Left lung (tissue), 10 donors: ENCODE measurements around the gene ENPP7. TPM values are rescaled to one million over a fixed set of nuclear protein-coding genes. Genes with fewer than 3 reads are reported as not detected.
A peak's percentile ranks its signal among the peaks of the same experiment; 100 is the strongest.

Source experiments
- ATAC-seq: fragments of 200-7000 bp; cut with Tn5 transposase; one replicate; pipeline ENCODE4 v1.9.1; 2020; ENCODE audit warnings: moderate library complexity
- DNase-seq, 4 donors: peaks; one replicate each; pipeline ENCODE4 v3.0.0-alpha.2; 2013 to 2020
- H3K27ac ChIP-seq, 2 donors: fragments of 200-600 bp; sonication (generic) in 1 of 2; one replicate each; pipeline versions ENCODE4 v1.5.0 to v1.8.0; 2020 to 2021
- H3K27me3 ChIP-seq, 2 donors: fragments of 200-600 bp; sonication (generic) in 1 of 2; one replicate each; pipeline versions ENCODE4 v1.5.0 to v1.8.0; 2020 to 2021
- H3K36me3 ChIP-seq, 2 donors: fragments of 200-600 bp; sonication (generic) in 1 of 2; one replicate each; pipeline versions ENCODE4 v1.5.0 to v1.8.0; 2020 to 2021
- H3K4me1 ChIP-seq, 2 donors: fragments of 200-600 bp; one replicate each; pipeline ENCODE4 v1.8.0; 2021
- H3K4me3 ChIP-seq, 2 donors: fragments of 200-600 bp; sonication (generic) in 1 of 2; one replicate each; pipeline versions ENCODE4 v1.5.0 to v1.8.0; 2020 to 2021; ENCODE audit warnings: mild to moderate bottlenecking in 1 of 2
- H3K9me3 ChIP-seq, 2 donors: fragments of 200-600 bp; sonication (generic) in 1 of 2; one replicate each; pipeline versions ENCODE4 v1.5.0 to v1.8.0; 2020 to 2021
- CTCF ChIP-seq, 2 donors: fragments of 200-600 bp; sonication (generic) in 1 of 2; IDR thresholded peaks; one replicate each; pipeline versions ENCODE4 v1.5.0 to v1.8.0; 2021; ENCODE audit warnings: antibody characterized with exemption in 2 of 2
- intact Hi-C, 2 donors: fragments of 100-400 bp; cut with DNase I; formaldehyde crosslinking; loops; one replicate each; pipeline versions ENCODE4 v1.11.2 to v1.14.2; 2022
- polyA plus RNA-seq, 6 donors: library from polyadenylated mRNA; unstranded; fragments of 120-200 nt; gene quantifications; one replicate each; pipeline ENCODE4 v1.2.1, GENCODE V29; 2013; ENCODE audit not compliant: insufficient read length in 6 of 6
- total RNA-seq, 2 donors: library from RNA; stranded (reverse); fragmentation: NEBNext Ultra II Directional; extraction: Animal tissue kit (Norgen Biotek cat#: 25700); gene quantifications; one replicate each; pipeline ENCODE4 v1.2.1, GENCODE V29; 2021
- donor health status: DM: no; HTN: yes; CAD: no.
- donor health status: DM: no; HTN: no; CAD: no.

Gene ENPP7
- total and polyA plus RNA-seq, 8 donors = 0.18 TPM; not detected in 7

DNA sequence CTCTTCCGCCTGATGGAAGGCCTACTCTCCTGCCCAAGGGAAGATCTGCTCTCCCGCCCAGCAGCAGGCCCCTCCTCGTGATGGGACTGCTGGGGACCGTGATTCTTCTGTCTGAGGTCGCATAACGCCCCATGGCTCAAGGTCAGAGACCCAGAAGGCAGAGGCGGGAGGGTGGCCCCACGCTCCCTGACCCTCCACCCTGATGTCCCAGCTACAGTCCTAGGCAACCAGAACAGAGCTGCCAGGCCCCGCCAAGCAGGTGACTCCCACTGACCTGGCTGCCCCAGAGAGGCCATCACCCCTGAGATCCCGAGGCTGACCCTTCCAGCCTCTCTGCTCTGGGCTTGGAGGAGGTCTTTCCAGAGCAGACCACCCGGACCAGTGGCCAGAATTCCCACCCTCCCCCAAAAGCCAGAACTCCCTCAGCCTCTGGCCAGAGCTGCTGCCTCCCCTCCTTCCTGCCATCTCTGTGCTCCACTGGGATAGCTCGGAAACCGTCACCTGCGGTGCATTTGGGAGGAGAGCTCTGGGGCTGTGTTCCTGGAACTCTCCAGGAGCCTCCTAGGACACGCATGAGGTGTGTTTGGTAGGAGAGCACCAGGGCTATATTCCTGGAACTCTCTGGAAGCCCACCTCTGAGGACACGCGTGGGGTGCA, 7.3 kb downstream of the ENPP7 start:
- intact Hi-C loops = no loop called here
- no peak for TF ChIP-seq CTCF (IDR thresholded peaks at IDR 0.05)
- Histone ChIP-seq H3K27me3 (peaks cover 2 to 59% of the 10 kb centered on the region in 2 donors), H3K9me3 (no peaks in the 10 kb centered on the region), H3K4me1 (peaks cover 4 to 15% of the 10 kb centered on the region in 2 donors), H3K4me3 (no peak overlapping the region), H3K27ac (no peak overlapping the region), H3K36me3 (no peaks in the 10 kb centered on the region)
- ATAC-seq (no peak), DNase-seq (no peak)

- Histone ChIP-seq H3K27me3 (peaks cover 2 to 60% of the 10 kb centered on the region in 2 donors), H3K27ac (no peak overlapping the region), H3K4me1 (peaks cover 4 to 9% of the 10 kb centered on the region in 2 donors), H3K36me3 (no peaks in the 10 kb centered on the region), H3K9me3 (no peaks in the 10 kb centered on the region), H3K4me3 (no peak overlapping the region)
- ATAC-seq (no peak), DNase-seq (no peak)
- no peak for TF ChIP-seq CTCF (IDR thresholded peaks at IDR 0.05)
- intact Hi-C loops = no loop called here
Measured at GRCh38 chr17:79738643-79739042, 7.9 kb downstream of the ENPP7 start.

DNA sequence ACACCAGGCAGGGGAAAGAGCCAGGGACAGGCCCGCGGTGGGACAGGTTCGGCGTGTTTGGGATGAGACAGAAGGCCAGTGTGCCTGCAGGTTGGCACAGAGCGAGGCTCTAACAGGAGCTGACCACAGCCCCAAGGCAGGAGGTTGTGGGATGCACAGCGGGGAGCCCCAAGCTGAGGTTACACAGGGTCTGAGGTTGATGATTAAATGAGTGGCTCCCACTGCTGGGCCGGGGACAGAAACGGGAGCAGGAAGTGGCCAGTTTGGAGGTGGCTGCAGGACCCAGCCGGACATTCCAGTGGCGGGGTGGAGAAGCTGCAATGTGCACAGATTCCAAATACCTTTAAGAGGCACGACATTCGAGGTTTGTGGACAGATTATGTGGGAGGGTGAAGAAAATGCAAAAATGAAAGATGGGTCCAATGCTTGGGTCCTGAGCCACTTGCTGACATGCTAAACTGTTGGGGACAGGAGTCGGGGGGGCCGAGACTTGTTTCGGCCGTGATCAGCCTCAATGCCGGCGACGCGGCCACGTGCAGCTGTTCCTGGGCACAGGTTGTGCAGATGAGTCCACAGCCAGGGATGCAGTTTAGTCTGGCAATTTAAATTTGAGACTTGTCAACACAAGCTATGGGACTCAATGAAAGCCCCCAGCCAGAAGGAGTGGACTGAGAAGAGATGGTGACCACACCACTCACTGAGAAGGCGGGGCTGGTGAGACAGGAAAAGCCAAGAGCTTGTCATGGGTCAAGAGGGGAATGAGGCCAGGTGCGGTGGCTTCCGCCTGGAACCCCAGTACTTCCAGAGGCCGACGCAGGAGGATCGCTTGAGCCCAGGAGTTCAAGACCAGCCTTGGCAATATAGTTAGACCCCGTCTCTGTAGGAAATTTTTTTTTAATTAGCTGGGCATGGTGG, 8.7 kb downstream of the ENPP7 start:
- H3K9me3 ChIP-seq = no peaks in the 10 kb centered on the region
- no peak for DNase-seq
- H3K4me3 ChIP-seq = no peak overlapping the region
- no peak for ATAC-seq
- peaks cover 4 to 8% of the 10 kb centered on the region in 2 donors for H3K4me1 ChIP-seq
- TF ChIP-seq CTCF (IDR thresholded peaks at IDR 0.05) = no peak
- no peak overlapping the region for H3K27ac ChIP-seq
- peaks cover 2 to 60% of the 10 kb centered on the region in 2 donors for H3K27me3 ChIP-seq
- no peaks in the 10 kb centered on the region for H3K36me3 ChIP-seq
- intact Hi-C loops = no loop called here

- H3K27me3 ChIP-seq = peaks cover 2 to 67% of the 10 kb centered on the region in 2 donors
- peak in 1 of 4 donors; percentile 75 for DNase-seq
- peaks cover 4 to 8% of the 10 kb centered on the region in 2 donors for H3K4me1 ChIP-seq
- H3K9me3 ChIP-seq = no peaks in the 10 kb centered on the region
- no peak for TF ChIP-seq CTCF (IDR thresholded peaks at IDR 0.05)
- no peaks in the 10 kb centered on the region for H3K36me3 ChIP-seq
- ATAC-seq = no peak
- no peak overlapping the region for H3K27ac ChIP-seq
- intact Hi-C loops = no loop called here
- H3K4me3 ChIP-seq = no peak overlapping the region
Measured at GRCh38 chr17:79740413-79740812, 9.7 kb downstream of the ENPP7 start.

DNA sequence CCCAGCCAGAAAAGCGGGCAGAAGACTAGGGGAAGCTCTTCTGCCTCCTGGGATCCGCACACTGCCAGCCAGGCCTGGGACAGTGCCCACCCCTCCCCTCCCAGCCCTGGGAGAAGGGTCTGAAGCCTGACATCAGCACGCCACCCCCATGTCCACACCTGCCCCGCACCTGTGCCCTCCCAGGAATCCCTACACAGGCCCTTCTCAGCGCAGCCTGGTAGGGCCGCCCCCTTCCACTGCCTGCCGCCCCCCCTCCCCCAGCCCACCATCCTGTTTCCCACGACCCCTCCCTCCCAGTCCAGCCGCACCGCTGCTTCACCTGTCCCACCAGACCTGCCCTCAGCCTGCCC, 10.6 kb downstream of the ENPP7 start:
- ATAC-seq (no peak), DNase-seq (peak in 1 of 4 donors; percentile 57)
- Histone ChIP-seq H3K27me3 (peaks cover 4 to 77% of the 10 kb centered on the region in 2 donors), H3K9me3 (no peaks in the 10 kb centered on the region), H3K27ac (no peak overlapping the region), H3K4me3 (no peak overlapping the region), H3K36me3 (no peaks in the 10 kb centered on the region), H3K4me1 (peaks cover 4 to 8% of the 10 kb centered on the region in 2 donors)
- intact Hi-C loops = no loop called here
- no peak for TF ChIP-seq CTCF (IDR thresholded peaks at IDR 0.05)
